H1 (cell line): ENCODE results near the gene CTDSP1. TPM values are rescaled to one million over a fixed set of nuclear protein-coding genes. Genes with fewer than 3 reads are reported as not detected.

Source experiments
- CTCF ChIA-PET: fragments of 300-600 bp; sonication (Branson Sonifier 250); formaldehyde crosslinking; loops from one replicate; lab custom pipeline; 2021; ENCODE audit not compliant: partially characterized antibody; lab: Charles Lee
- POLR2A ChIA-PET: fragments of 300-600 bp; sonication (Branson Sonifier 250); formaldehyde crosslinking; loops from one replicate; lab custom pipeline; 2021; ENCODE audit warnings: inconsistent platforms; ENCODE audit not compliant: partially characterized antibody; lab: Charles Lee
- DNase-seq, 2 experiments: peaks; one replicate each; pipeline versions ENCODE4 v3.0.0 to v3.0.0-alpha.2; 2010 to 2022; ENCODE audit warnings: low spot score in 2 of 2, low read depth in 1 of 2, mixed read lengths in 1 of 2
- FAIRE-seq: peaks from 2 replicates; lab custom pipeline; 2011; peaks lifted over from hg19 to GRCh38; lab: Jason Lieb, UNC
- H2AFZ ChIP-seq: 2 replicates; pipeline ENCODE4 v1.8.1; 2012; ENCODE audit warnings: low read length, inconsistent platforms
- H2AK5ac ChIP-seq: 2 replicates; pipeline ENCODE4 v1.6.1; 2013; ENCODE audit warnings: low read depth, low read length
- H2BK120ac ChIP-seq: replicated peaks from 2 replicates; pipeline ENCODE3; 2013; ENCODE audit warnings: low read depth, low read length, inconsistent platforms
- H2BK12ac ChIP-seq: 2 replicates; pipeline ENCODE4 v1.6.1; 2013; ENCODE audit warnings: low read depth, low read length
- H2BK15ac ChIP-seq: 2 replicates; pipeline ENCODE4 v1.6.1; 2013; ENCODE audit warnings: low read length
- H2BK20ac ChIP-seq: 2 replicates; pipeline ENCODE4 v1.6.1; 2013; ENCODE audit warnings: low read length
- H2BK5ac ChIP-seq: 2 replicates; pipeline ENCODE4 v1.6.1; 2013; ENCODE audit warnings: low read depth, low read length
- H3K14ac ChIP-seq: 2 replicates; pipeline ENCODE4 v1.6.1; 2013; ENCODE audit warnings: inconsistent platforms; ENCODE audit not compliant: insufficient read length
- H3K18ac ChIP-seq: 2 replicates; pipeline ENCODE4 v1.6.1; 2013; ENCODE audit warnings: low read length; ENCODE audit errors: extremely low read depth
- H3K23ac ChIP-seq: 2 replicates; pipeline ENCODE4 v1.6.1; 2013; ENCODE audit warnings: inconsistent platforms; ENCODE audit not compliant: insufficient read length
- H3K23me2 ChIP-seq: 2 replicates; pipeline ENCODE4 v1.6.1; 2013; ENCODE audit warnings: low read depth, low read length
- H3K27ac ChIP-seq: 2 replicates; pipeline ENCODE4 v1.6.1; 2011; ENCODE audit warnings: low read depth, low read length, inconsistent platforms
- H3K27me3 ChIP-seq, 4 experiments: replicated peaks in 1 of 4; 1 replicate in 1 of 4; 2 replicates in 3 of 4; pipeline versions ENCODE4 v1.6.1 to v1.8.1; 2011 to 2013; ENCODE audit warnings: low read length in 3 of 4, mild to moderate bottlenecking in 3 of 4, inconsistent platforms in 2 of 4, mixed read lengths in 2 of 4, moderate library complexity in 1 of 4; ENCODE audit not compliant: control insufficient read depth in 3 of 4, insufficient read depth in 3 of 4; ENCODE audit errors: extremely low read depth in 1 of 4
- H3K36me3 ChIP-seq, 4 experiments: 2 replicates each; pipeline versions ENCODE4 v1.6.1 to v1.8.1; 2011 to 2013; ENCODE audit warnings: mild to moderate bottlenecking in 4 of 4, low read length in 3 of 4, moderate library complexity in 2 of 4, control low read depth in 1 of 4, inconsistent platforms in 1 of 4; ENCODE audit not compliant: insufficient read depth in 4 of 4, control insufficient read depth in 2 of 4
- H3K4ac ChIP-seq: replicated peaks from 2 replicates; pipeline ENCODE3; 2013; ENCODE audit warnings: low read length, low read depth, mixed read lengths, inconsistent platforms; ENCODE audit not compliant: insufficient read length
- H3K4me1 ChIP-seq, 4 experiments: replicated peaks in 1 of 4; 1 replicate in 1 of 4; 2 replicates in 3 of 4; pipeline versions ENCODE4 v1.6.1 to v1.8.1; 2011 to 2013; ENCODE audit warnings: low read length in 3 of 4, inconsistent platforms in 2 of 4, mixed read lengths in 1 of 4; ENCODE audit not compliant: insufficient read depth in 4 of 4, control insufficient read depth in 3 of 4
- H3K4me2 ChIP-seq, 2 experiments: 2 replicates each; pipeline versions ENCODE4 v1.6.1 to v1.8.1; 2011 to 2013; ENCODE audit warnings: low read depth in 2 of 2, low read length in 2 of 2, control low read depth in 1 of 2, inconsistent platforms in 1 of 2, mild to moderate bottlenecking in 1 of 2; ENCODE audit not compliant: insufficient read depth in 1 of 2
- H3K4me3 ChIP-seq, 4 experiments: fragments of 200-600, 300-600 bp in 1 of 4; sonication (generic), shearing (Covaris generic), sonication (Bioruptor Twin) in 1 of 4; 2 replicates each; pipeline versions ENCODE4 v1.5.1 to v1.8.1; 2011 to 2016; ENCODE audit warnings: low read length in 4 of 4, low read depth in 3 of 4, control low read depth in 2 of 4, inconsistent platforms in 2 of 4, mild to moderate bottlenecking in 2 of 4, mixed read lengths in 1 of 4, moderate library complexity in 1 of 4; ENCODE audit not compliant: insufficient read depth in 2 of 4; ENCODE audit errors: extremely low read depth in 1 of 4
- H3K56ac ChIP-seq: replicated peaks from 2 replicates; pipeline ENCODE3; 2013; ENCODE audit warnings: low read depth, mild to moderate bottlenecking, mixed read lengths, low read length, inconsistent platforms; ENCODE audit not compliant: insufficient read length
- H3K79me1 ChIP-seq: 2 replicates; pipeline ENCODE4 v1.6.1; 2013; ENCODE audit warnings: low read depth, low read length, control low read depth
- H3K79me2 ChIP-seq, 2 experiments: 2 replicates each; pipeline versions ENCODE4 v1.6.1 to v1.8.1; 2012 to 2013; ENCODE audit warnings: low read length in 2 of 2, mild to moderate bottlenecking in 2 of 2, inconsistent platforms in 1 of 2; ENCODE audit not compliant: insufficient read depth in 2 of 2, control insufficient read depth in 1 of 2
- H3K9ac ChIP-seq, 4 experiments: replicated peaks in 1 of 4; 1 replicate in 1 of 4; 2 replicates in 3 of 4; pipeline versions ENCODE4 v1.6.1 to v1.8.1; 2011 to 2013; ENCODE audit warnings: low read depth in 3 of 4, low read length in 3 of 4, control low read depth in 2 of 4, mild to moderate bottlenecking in 2 of 4, moderate library complexity in 2 of 4, inconsistent platforms in 1 of 4; ENCODE audit errors: extremely low read depth in 1 of 4
- H3K9me3 ChIP-seq, 2 experiments: 2 replicates each; pipeline versions ENCODE4 v1.6.1 to v1.8.1; 2012 to 2013; ENCODE audit warnings: mild to moderate bottlenecking in 2 of 2, moderate library complexity in 2 of 2, control low read depth in 1 of 2, inconsistent platforms in 1 of 2, low read depth in 1 of 2, low read length in 1 of 2, mixed read lengths in 1 of 2; ENCODE audit not compliant: insufficient read depth in 2 of 2
- H4K20me1 ChIP-seq, 2 experiments: replicated peaks in 1 of 2; 2 replicates each; pipeline versions ENCODE3 to v1.8.1; 2011 to 2013; ENCODE audit warnings: inconsistent platforms in 2 of 2, low read length in 2 of 2, mild to moderate bottlenecking in 1 of 2; ENCODE audit not compliant: insufficient read depth in 2 of 2, control insufficient read depth in 1 of 2
- H4K5ac ChIP-seq: 2 replicates; pipeline ENCODE4 v1.6.1; 2013; ENCODE audit warnings: low read length, low read depth, mixed read lengths, inconsistent platforms; ENCODE audit not compliant: insufficient read length
- H4K8ac ChIP-seq: 2 replicates; pipeline ENCODE4 v1.8.0; 2013; ENCODE audit warnings: mild to moderate bottlenecking, moderate library complexity, low read length, inconsistent platforms; ENCODE audit not compliant: insufficient read depth; ENCODE audit errors: extremely low read depth
- H4K91ac ChIP-seq: replicated peaks from 2 replicates; pipeline ENCODE3; 2013; ENCODE audit warnings: low read length, mixed read lengths, inconsistent platforms; ENCODE audit not compliant: insufficient read length
- E2F6 ChIP-seq: IDR thresholded peaks from 2 replicates; pipeline ENCODE4 v1.6.1; 2012; ENCODE audit warnings: inconsistent platforms
- GTF2F1 ChIP-seq: IDR thresholded peaks from 2 replicates; pipeline ENCODE4 v1.6.1; 2012; ENCODE audit warnings: low read depth, low read length, improper control_type of control experiment, borderline replicate concordance
- ZNF274 ChIP-seq: IDR thresholded peaks from 2 replicates; pipeline ENCODE4 v1.7.0; 2012; ENCODE audit warnings: low read length, borderline replicate concordance; ENCODE audit errors: extremely low read depth
- WGBS, 2 experiments: shearing (Covaris generic) in 1 of 2; methylation state at CpG; one replicate each; pipeline versions ENCODE4 v1.1.6 to v1.1.7; 2013 to 2015; ENCODE audit warnings: low lambda C conversion rate in 2 of 2, mixed read lengths in 2 of 2, inconsistent platforms in 1 of 2, low coverage in 1 of 2, missing lambda C conversion rate in 1 of 2; ENCODE audit not compliant: insufficient replicate concordance in 2 of 2, insufficient coverage in 1 of 2, insufficient read length in 1 of 2; ENCODE audit errors: extremely low coverage in 1 of 2, missing lambda C conversion rate in 1 of 2; 5-methylcytosine and 5-hydroxymethylcytosine counted together
- polyA plus RNA-seq, 7 experiments: library from polyadenylated mRNA; depleted of rRNA in 3 of 7; stranded (reverse) in 5 of 7; unstranded in 2 of 7; fragments of >200 nt in 5 of 7; fragments of 200-250 nt in 2 of 7; gene quantifications; 1 replicate in 5 of 7; 2 replicates in 1 of 7; 4 replicates in 1 of 7; pipeline versions ENCODE4 v1.2.1 to v1.2.3, GENCODE V29; 2011 to 2013; ENCODE audit warnings: missing spikeins in 2 of 7, mixed read lengths in 2 of 7
- total RNA-seq: library from RNA; stranded (reverse); fragmentation: NEBNext Ultra II Directional; extraction: Animal tissue kit (Norgen Biotek cat#: 25700); gene quantifications from 2 replicates; pipeline ENCODE4 v1.2.1, GENCODE V29; 2021

CTDSP1 gene
- total and polyA plus RNA-seq, 2 of the 8 experiments (the other 6 are each of a cell fraction or from before 2014, with no cell fraction given), result 20.3 to 35.2 TPM

- FAIRE-seq (no peak), DNase-seq (no peak)
- no peak overlapping the region for H3K14ac ChIP-seq
- H3K4me2 ChIP-seq, result no peak overlapping the region
- ChIA-PET POLR2A (no interaction called here), CTCF (interaction anchor here (0.8 to 3.9 kb wide), 6 partner anchors 14 to 91 kb away, joined by 3 to 19 read pairs (median 4); partner anchors contain the start of gene CATIP)
- 87% methylated on average over 11 of the region's 11 CpGs; no CpG with 5 or more reads in 1 of the 2 experiments for WGBS, 2 experiments
- TF ChIP-seq ZNF274, result no peak
- TF ChIP-seq GTF2F1, result no peak
- no peak for TF ChIP-seq E2F6
- no peaks in the 10 kb centered on the region for H3K79me1 ChIP-seq
- no peak overlapping the region for H2AFZ ChIP-seq
- no peak overlapping the region for H2BK120ac ChIP-seq
- H4K91ac ChIP-seq, result peak overlapping the region; percentile 66
- no peaks in the 10 kb centered on the region for H3K9me3 ChIP-seq
- H2BK20ac ChIP-seq, result no peak overlapping the region
- H2BK12ac ChIP-seq, result no peak overlapping the region
- no peak overlapping the region for H4K5ac ChIP-seq
- H3K36me3 ChIP-seq, result no peaks in the 10 kb centered on the region
- H3K56ac ChIP-seq, result no peak overlapping the region
- no peak overlapping the region for H2BK5ac ChIP-seq
- peaks cover 0 to 3% (median 0%) of the 10 kb centered on the region in 4 experiments; a peak in 3 of 7 replicates for H3K4me1 ChIP-seq
- H3K4me3 ChIP-seq, result no peak overlapping the region
- H3K27ac ChIP-seq, result no peak overlapping the region
- no peaks in the 10 kb centered on the region for H3K27me3 ChIP-seq
- H3K9ac ChIP-seq, result no peak overlapping the region
- no peaks in the 10 kb centered on the region for H3K79me2 ChIP-seq
- no peaks in the 10 kb centered on the region for H4K20me1 ChIP-seq
- H3K18ac ChIP-seq, result no peak overlapping the region
- H3K23ac ChIP-seq, result no peak overlapping the region
- H3K23me2 ChIP-seq, result peaks cover 7% of the 10 kb centered on the region; the same call in 1 of the 2 replicates
- H2BK15ac ChIP-seq, result no peak overlapping the region; the same call in 1 of the 2 replicates
- H4K8ac ChIP-seq, result no peak overlapping the region
- no peak overlapping the region for H3K4ac ChIP-seq
- H2AK5ac ChIP-seq, result 0 out of 2 replicates have a peak overlapping the region, but pooled peaks have one; percentile 39
Measured at GRCh38 chr2:218370410-218371063, 29.1 kb upstream of the CTDSP1 start.
